ENCODE results near the gene ALCAM. TPM values are rescaled to one million over a fixed set of nuclear protein-coding genes. Genes with fewer than 3 reads are reported as not detected.

The ALCAM gene
- total RNA-seq, 2 donors from 2014 or later = 5.8 to 7.4 TPM

GRCh38 chr3:105415951-105416350 is 49.2 kb downstream of the ALCAM start:
- intact Hi-C loops (cut with DNase I) = no loop called here
- no peak for ATAC-seq
- DNase-seq = no peak

- DNase-seq (no peak), ATAC-seq (no peak)
- intact Hi-C loops (cut with DNase I) = no loop called here
These were observed 51.0 kb downstream of the ALCAM start for GRCh38 chr3:105417525-105418289.

- DNase-seq (no peak), ATAC-seq (no peak)
- intact Hi-C loops (cut with DNase I) = no loop called here
These were observed 55.9 kb downstream of the ALCAM start for GRCh38 chr3:105422645-105423044.

- ATAC-seq = no peak
- intact Hi-C loops (cut with DNase I) = no loop called here
These were observed 56.7 kb downstream of the ALCAM start for GRCh38 chr3:105423397-105423796.

GRCh38 chr3:105424412-105425152 is 57.9 kb downstream of the ALCAM start:
- no peak for DNase-seq
- no peak for ATAC-seq
- intact Hi-C loops (cut with DNase I) = no loop called here

More at GRCh38 chr3:105423397-105423796, 56.7 kb downstream of the ALCAM start:
- DNase-seq = no peak

DNA sequence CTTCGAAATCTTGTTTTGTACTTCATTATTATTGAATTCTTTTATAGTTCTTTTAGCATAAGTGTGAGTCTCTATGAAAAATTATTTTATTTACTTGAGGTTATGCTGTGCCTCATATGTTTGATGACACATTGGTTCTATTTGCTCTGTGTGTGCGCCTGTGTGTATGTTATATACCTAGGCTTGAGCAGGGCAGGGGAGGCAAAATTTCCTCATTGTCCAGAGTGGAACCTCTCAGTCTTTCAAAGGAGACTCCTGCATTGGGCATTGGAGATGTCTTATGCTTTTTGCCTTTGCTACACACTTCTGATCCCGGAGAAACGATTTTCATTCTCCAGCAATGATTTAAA is 58.4 kb downstream of the ALCAM start:
- intact Hi-C loops (cut with DNase I) = no loop called here
- ATAC-seq = no peak
- DNase-seq = no peak

GRCh38 chr3:105427332-105427731 is 60.6 kb downstream of the ALCAM start:
- intact Hi-C loops (cut with DNase I) = no loop called here
- ATAC-seq (no peak), DNase-seq (no peak)

DNA sequence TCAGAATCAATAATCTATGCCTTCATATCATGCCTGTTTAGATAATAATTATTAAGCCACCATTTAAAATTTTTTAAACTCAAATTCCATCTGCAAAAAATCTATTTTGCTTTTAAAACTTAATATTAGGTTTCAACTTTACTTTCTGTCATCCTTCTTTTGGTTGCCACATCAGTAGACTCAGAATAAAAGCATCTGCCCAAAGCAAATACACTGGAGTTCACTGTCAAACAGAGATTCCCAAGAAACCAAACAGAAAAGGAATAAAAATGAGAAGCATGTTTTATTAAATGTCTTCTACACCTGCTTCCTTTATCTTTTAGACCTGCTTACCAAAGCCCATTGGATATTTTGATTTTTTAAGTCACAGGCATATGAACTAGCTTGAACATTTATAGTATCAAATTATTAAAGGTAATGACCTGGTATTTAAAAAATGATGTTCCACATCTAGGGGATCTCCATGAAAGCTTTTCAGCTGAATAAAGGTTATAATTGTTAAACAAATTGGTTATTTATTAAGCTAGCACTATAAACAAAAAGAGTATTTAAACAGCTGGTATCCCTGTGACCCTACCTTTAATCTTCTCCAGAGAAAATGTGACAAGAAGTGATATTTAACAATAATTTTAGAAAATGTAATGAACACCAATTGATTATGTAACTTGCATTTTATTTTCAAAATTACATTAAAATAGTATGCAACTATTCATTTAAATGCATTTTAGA is 62.5 kb downstream of the ALCAM start:
- no peak for ATAC-seq
- intact Hi-C loops (cut with DNase I) = no loop called here
- DNase-seq = no peak

GRCh38 chr3:105430455-105430854 is 63.7 kb downstream of the ALCAM start:
- ATAC-seq = no peak
- no peak for DNase-seq
- intact Hi-C loops (cut with DNase I) = no loop called here

GRCh38 chr3:105431200-105431599 is 64.5 kb downstream of the ALCAM start:
- DNase-seq = no peak
- intact Hi-C loops (cut with DNase I) = no loop called here
- ATAC-seq = no peak

- intact Hi-C loops (cut with DNase I) = no loop called here
- ATAC-seq = no peak
These were observed 68.6 kb downstream of the ALCAM start for GRCh38 chr3:105435277-105435676.

GRCh38 chr3:105436687-105437086 is 70.0 kb downstream of the ALCAM start:
- intact Hi-C loops (cut with DNase I) = no loop called here
- DNase-seq (no peak), ATAC-seq (no peak)

More at GRCh38 chr3:105435277-105435676, 68.6 kb downstream of the ALCAM start:
- no peak for DNase-seq

GRCh38 chr3:105440113-105440512 is 73.4 kb downstream of the ALCAM start:
- DNase-seq = no peak
- no peak for ATAC-seq
- intact Hi-C loops (cut with DNase I) = no loop called here

GRCh38 chr3:105444725-105445124 is 78.0 kb downstream of the ALCAM start:
- intact Hi-C loops (cut with DNase I) = no loop called here
- ATAC-seq (no peak), DNase-seq (no peak)

DNA sequence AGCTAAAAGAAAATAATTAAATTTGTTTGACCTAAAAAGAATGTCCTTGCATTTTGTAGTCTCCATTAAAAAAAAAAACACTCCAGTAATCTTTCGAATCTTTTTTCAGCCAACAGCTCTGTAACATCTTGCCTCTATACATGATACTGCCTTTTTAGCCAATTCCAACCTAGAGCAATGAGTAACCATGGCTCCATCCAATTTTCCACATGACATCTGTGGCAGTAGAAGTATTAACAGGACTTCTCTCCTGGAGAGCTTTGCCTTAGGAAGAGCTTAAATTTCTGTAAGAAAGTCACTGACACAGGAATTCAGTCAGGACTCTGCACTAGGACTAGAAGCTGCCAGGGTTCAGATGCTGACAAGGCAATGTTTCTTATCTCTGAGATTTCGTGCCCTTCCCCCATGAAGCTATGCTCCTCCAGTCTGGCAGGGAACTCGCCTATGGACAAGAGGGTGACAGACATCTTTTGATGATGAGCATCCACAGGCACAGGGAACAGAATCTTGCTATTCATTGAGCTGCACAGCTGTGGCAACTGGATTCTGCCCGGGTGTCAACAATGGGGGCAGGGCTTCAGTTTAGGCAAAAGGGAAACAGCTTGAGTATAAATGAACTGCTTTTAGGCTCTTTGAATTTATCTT is 81.8 kb downstream of the ALCAM start:
- intact Hi-C loops (cut with DNase I) = no loop called here
- ATAC-seq (no peak), DNase-seq (no peak)

DNA sequence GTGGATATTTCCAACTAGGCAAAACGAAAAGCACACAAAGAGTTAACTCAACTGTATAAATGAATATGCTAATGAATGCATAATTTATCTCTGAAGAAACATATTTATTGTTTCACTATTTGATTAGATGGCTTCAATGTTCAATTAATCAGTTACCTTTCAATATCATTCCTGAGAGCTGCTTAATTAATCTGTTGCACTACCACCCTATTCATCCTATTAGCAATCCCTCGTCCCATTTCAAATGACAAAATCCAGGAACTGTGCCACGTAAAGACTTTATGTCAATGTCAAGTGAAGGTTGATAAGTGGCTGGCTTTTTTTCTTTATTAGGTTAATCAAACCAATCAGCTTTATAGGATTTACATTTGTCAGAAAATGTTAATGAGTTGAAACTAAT is 82.7 kb downstream of the ALCAM start:
- no peak for ATAC-seq
- intact Hi-C loops (cut with DNase I) = no loop called here
- no peak for DNase-seq

GRCh38 chr3:105456017-105456416 is 89.3 kb downstream of the ALCAM start:
- no peak for DNase-seq
- intact Hi-C loops (cut with DNase I) = no loop called here
- no peak for ATAC-seq

GRCh38 chr3:105458518-105459215 is 92.0 kb downstream of the ALCAM start:
- intact Hi-C loops (cut with DNase I) = no loop called here

More at GRCh38 chr3:105458518-105459215, 92.0 kb downstream of the ALCAM start:
- ATAC-seq (no peak), DNase-seq (no peak)
